Activated T-cell treated with anti-CD3 and anti-CD28 coated beads, Interleukin-2, amount 50 U/mL, for 24 hours (primary cell): ENCODE results near the gene STEAP3.

Experiments used
- DNase-seq: peaks from one replicate; pipeline ENCODE4 v3.0.0-alpha.2; 2020
- H3K27ac Mint-ChIP-seq: 2 replicates; pipeline ENCODE4 v1.8.0; 2020; ENCODE audit warnings: mild to moderate bottlenecking, mixed read lengths
- H3K27me3 Mint-ChIP-seq: 2 replicates; pipeline ENCODE4 v1.8.0; 2020; ENCODE audit warnings: mixed read lengths
- H3K36me3 Mint-ChIP-seq: 2 replicates; pipeline ENCODE4 v1.8.0; 2020; ENCODE audit warnings: low read depth, mixed read lengths
- H3K4me1 Mint-ChIP-seq: 2 replicates; pipeline ENCODE4 v1.8.0; 2020; ENCODE audit warnings: low read depth, mixed read lengths
- H3K4me3 Mint-ChIP-seq: 2 replicates; pipeline ENCODE4 v1.8.0; 2020; ENCODE audit warnings: mild to moderate bottlenecking, moderate library complexity, mixed read lengths
- H3K9me3 Mint-ChIP-seq: 2 replicates; pipeline ENCODE4 v1.8.0; 2020; ENCODE audit warnings: mixed read lengths

Gene STEAP3

DNA sequence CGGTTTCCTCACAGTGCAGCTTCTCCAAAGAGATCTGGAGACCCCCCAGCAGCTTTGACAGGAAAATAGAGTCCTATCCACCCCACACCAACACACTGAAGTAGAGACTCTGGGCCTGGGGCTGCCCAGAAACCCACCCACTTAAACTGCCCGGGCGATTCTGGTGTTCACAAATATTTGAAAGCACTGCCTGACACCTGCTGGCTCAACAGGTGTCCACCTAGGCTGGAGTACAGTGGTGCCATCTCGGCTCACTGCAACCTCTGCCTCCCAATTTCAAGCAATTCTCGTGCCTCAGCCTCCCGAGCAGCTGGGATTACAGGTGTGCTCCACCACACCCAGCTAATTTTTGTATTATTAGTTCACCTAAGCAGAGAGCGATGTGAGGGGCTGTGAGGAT, 5.3 kb downstream of the STEAP3 start:
- Mint-ChIP-seq H3K9me3 (no peaks in the 10 kb centered on the region), H3K27me3 (peaks cover 19% of the 10 kb centered on the region), H3K27ac (no peak overlapping the region), H3K36me3 (no peaks in the 10 kb centered on the region), H3K4me3 (no peak overlapping the region), H3K4me1 (peaks cover 9% of the 10 kb centered on the region)
- DNase-seq, result no peak

DNA sequence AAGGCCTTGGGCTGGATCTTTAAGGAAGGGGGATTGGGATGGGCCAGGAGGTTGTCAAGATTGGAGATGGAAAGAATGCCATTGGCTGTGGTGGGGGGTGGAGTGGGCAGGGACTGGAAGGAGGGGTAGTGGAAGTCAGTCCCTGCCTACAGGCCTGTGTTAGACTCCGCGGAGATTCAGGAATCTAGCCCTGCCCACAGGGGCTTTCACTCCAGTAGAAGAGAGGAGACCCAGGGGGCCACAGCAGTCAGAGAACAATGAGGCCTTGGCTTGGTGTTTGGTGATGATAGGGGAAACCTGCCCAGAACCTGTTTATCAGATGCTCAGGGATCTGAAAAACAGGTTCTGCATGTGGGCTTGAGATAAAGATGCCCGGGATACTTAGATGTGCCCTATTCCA, 6.1 kb downstream of the STEAP3 start:
- Mint-ChIP-seq H3K4me3 (no peak overlapping the region), H3K27ac (no peak overlapping the region), H3K27me3 (peaks cover 15% of the 10 kb centered on the region), H3K36me3 (no peaks in the 10 kb centered on the region), H3K4me1 (peaks cover 9% of the 10 kb centered on the region), H3K9me3 (no peaks in the 10 kb centered on the region)
- no peak for DNase-seq

DNA sequence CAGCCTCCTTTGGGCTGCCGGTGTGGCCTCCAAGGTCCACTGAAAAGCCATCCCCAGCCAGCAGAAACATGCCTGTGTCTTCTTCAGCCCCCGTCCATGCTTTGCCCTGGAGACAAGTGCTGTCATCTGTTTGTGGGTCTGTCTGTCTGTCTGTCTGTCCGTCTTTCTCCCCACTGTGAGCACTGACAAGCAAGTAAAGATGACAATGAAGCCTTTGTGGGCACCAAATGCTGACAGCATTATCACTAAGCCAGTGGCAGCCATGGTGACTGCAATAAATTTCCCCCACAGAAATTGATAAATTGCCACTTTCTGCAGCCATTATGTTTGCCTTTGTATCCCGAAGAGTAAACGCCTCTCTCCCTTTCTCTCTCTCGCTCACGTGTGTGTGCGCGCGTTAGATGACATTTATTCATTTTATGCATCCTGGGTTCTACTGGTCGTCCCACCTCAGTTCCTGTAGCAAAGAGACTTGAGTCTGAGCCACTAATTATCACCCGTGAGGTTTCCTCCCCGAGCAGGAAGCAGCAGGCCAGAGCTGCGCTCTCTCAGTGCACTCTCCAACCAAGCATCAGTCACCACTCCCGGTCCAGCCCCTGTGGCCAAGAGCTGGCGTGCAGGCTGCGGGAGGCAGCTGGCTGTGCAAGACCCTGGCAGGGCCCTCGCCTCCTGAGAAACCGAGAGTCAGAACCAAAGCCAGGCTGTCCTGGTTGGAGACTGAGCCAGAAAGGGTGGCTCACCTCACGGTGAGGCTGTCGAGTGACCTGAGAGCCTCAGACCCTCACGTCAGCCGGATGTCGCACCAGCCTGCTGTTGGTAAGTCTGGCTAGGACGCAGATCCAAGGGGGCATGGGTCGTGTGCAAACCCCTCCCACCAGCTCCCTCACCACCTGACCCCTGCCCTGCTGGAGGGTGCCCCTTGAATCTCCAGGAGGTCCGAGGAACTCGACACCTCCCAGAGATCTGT, 6.9 kb downstream of the STEAP3 start:
- H3K27me3 Mint-ChIP-seq, result peaks cover 7% of the 10 kb centered on the region
- no peaks in the 10 kb centered on the region for H3K9me3 Mint-ChIP-seq
- no peak for DNase-seq
- H3K36me3 Mint-ChIP-seq, result no peaks in the 10 kb centered on the region
- H3K4me1 Mint-ChIP-seq, result peaks cover 9% of the 10 kb centered on the region
- H3K4me3 Mint-ChIP-seq, result no peak overlapping the region
- no peak overlapping the region for H3K27ac Mint-ChIP-seq

DNA sequence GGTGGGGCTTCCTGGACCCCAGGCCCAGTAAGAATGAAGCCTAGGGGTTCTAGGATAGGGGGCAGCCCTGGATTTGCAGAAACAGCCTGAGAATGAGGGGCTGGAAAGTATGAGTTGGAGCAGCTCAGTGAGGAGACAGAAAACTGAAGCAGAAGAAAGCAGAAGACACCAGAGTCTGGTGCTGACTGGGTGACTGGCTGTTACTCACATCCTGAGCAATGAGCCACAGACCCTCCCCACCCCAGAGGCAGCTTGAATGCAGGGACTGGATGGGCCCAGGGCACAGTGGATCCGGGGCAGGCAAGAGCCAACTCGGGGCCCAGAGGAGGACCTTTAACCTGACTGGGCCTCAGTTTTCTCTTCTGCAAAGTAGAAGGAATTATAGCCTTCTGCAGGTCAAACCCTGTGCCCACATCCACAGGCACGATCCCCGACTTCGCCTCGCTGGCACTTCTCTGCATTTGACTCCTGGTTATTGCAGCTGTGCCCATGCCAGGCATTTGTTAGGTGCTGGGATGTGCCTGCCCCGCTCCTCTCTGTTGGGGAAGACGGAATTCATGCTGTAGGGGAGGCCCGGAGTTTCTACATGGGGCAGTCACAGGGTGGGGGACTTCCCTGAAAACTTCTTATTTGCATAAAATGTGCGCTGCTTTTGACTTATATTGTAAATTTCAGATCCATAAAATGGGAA, 8.5 kb downstream of the STEAP3 start:
- no peaks in the 10 kb centered on the region for H3K9me3 Mint-ChIP-seq
- peak overlapping the region; percentile 18 for H3K27ac Mint-ChIP-seq
- DNase-seq, result no peak
- peaks cover 9% of the 10 kb centered on the region for H3K4me1 Mint-ChIP-seq
- H3K4me3 Mint-ChIP-seq, result no peak overlapping the region
- no peaks in the 10 kb centered on the region for H3K27me3 Mint-ChIP-seq
- H3K36me3 Mint-ChIP-seq, result no peaks in the 10 kb centered on the region

DNA sequence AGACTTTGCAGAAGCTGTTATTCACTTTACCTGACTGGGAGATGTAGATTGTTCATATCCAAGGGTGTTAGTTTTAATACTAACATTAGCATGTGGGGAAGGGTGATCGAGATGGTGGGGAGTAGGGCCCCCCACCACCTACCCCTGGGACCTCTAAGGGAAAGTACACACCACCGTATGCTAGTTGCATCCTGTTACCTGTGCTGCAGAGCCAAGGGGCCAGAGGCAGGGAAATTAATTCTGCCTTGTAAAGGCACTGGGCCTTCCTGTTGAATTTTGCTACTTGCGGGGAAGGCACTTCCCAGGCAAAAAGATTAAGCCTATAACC, 9.0 kb downstream of the STEAP3 start:
- peaks cover 9% of the 10 kb centered on the region for H3K4me1 Mint-ChIP-seq
- no peak for DNase-seq
- no peak overlapping the region for H3K27ac Mint-ChIP-seq
- H3K4me3 Mint-ChIP-seq, result no peak overlapping the region
- H3K9me3 Mint-ChIP-seq, result no peaks in the 10 kb centered on the region
- no peaks in the 10 kb centered on the region for H3K27me3 Mint-ChIP-seq
- no peaks in the 10 kb centered on the region for H3K36me3 Mint-ChIP-seq

DNA sequence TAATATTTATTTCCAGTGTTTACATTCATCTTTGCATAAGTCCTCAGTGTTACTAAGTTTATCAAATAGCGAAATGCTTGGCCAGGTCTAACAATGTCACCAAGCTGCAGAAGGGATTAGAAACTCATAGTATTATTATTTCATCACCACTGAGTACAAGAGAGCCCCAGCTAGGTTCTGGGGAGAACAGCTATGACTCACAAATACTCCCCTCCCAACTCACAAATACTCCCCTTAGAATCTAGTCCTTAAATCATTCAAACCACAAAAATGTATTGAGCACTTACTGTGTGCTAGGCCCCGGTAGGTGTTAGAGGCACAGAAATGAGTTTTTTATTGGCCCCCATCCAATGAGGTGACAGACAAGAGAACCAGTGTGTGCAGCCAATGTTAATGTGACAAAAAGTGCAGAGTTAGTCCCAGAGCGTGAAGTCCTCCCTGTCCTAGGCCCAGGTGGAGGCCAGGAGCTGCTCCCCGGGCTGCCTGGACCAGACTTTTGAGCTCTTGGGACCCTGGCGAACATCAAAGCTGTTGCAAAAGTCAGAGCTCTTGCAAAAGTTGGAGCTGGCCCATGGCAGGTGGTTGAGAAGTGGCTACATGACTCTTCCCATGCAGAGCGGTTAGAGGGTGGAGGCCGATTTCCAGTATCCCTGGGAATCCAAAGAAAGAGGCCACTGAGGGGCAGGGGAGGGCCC, 9.8 kb downstream of the STEAP3 start:
- Mint-ChIP-seq H3K4me1 (peaks cover 9% of the 10 kb centered on the region), H3K36me3 (no peaks in the 10 kb centered on the region), H3K9me3 (no peaks in the 10 kb centered on the region), H3K4me3 (no peak overlapping the region), H3K27me3 (no peaks in the 10 kb centered on the region), H3K27ac (no peak overlapping the region)
- no peak for DNase-seq

DNA sequence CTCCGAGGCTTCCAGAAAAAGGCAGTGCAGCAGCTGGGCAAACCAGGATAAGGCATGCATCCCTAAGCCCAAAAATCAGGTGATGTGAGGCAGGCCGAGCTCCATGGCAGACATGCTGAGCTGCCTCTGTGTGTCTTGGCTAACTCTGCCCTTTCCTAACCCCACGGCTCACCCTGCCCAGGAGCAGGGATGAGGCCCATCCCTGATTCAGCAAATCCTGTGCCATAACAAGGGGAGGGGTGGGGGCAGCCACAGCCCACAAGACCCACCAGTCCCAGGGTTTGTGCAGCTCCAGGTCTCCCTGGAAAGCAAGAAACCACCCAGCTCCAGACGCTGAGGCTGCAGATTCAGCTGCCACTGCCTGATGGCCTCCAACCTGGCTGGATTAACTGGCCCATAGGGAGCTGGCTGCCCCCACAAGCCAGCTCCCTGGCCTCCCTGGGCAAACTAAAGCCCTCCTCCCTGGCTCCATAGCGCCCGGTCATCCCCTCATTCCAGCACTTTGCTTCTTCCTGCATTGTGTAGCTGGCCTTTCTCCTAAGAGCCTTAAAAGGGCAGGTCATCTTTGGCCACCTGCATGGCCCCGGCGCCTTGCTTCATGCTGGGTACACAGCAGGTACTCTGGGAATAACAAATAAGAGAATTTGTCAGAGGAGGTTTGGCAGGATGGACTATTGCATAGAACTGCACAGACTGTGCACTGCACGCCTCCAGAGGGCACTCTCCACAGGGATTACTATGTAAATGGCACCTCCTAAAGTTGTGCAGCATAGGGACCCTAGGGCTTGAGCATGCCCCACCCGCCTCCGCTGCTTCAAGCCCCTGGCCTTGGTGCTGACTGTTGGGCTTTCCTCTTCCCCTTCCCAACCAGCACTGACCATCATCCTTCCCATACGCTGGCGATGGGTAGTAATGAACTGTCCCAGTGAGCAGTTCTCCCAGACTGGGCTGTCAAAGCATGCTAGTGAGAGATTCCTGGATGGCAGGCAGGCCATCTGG, 10.7 kb downstream of the STEAP3 start:
- no peak overlapping the region for H3K4me3 Mint-ChIP-seq
- H3K27me3 Mint-ChIP-seq, result no peaks in the 10 kb centered on the region
- no peak for DNase-seq
- H3K4me1 Mint-ChIP-seq, result peaks cover 9% of the 10 kb centered on the region
- no peaks in the 10 kb centered on the region for H3K36me3 Mint-ChIP-seq
- no peak overlapping the region for H3K27ac Mint-ChIP-seq
- no peaks in the 10 kb centered on the region for H3K9me3 Mint-ChIP-seq

DNA sequence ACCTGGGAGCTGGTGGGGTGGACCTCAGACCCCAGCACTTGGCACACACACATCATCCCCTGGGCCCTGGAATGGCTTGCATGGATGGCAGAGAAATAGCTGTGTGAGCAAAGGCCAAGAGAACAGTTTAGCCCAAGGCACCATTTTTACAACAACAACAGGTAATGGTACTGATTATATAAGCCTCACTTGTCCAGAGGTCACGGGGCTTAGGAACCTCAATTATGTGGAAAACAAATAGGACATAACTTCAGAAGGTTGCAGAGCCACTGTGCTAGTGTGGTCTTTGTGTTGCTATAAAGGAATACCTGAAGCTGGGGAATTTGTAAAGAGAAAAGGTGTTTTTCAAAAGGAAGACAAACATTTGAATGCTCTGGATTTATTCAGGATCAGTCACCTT, 13.2 kb downstream of the STEAP3 start:
- Mint-ChIP-seq H3K4me3 (no peak overlapping the region), H3K9me3 (no peaks in the 10 kb centered on the region), H3K36me3 (no peaks in the 10 kb centered on the region), H3K27ac (no peak overlapping the region), H3K4me1 (peaks cover 8% of the 10 kb centered on the region), H3K27me3 (no peaks in the 10 kb centered on the region)
- DNase-seq, result no peak

DNA sequence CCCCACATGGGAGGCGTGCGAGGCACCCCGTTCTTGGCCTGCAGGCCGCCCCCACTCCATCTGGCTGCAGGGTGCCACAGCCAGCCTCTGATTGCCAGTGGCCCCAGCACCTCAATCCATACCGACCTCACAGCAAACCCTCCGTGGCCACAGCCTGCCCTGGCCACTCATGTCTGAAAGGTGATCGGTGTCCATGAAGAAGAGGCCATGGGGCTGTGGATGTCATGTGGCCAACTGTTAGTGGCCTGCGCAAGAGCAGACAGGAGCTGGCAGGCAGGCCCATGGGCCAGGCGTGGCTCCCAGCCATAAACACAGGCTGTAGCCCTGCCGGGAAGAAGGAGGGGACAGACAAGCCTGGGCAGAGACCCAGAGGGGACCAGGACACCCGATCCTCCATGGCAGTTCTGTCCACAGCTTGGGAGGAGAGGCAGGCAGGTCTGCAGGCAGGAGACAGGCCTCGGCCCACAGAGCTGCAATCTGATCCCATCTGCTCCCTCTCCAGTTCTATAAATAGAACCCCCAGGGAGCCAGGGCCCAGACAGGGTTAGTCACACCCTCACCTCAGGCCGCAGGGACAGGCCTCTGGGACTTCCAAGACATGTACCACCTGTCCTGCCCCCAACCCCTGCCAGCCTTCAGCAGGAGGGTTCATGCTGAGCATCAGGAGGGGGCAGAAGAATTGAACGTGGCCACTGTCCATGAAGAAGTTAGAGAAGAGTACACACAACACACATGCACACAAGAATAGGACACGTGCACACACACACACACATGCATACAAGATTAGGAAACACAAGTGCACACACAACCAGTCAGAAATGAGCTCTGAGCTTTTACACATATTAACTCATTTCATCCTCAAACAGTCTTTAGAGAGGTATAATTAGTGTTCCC, 16.9 kb downstream of the STEAP3 start:
- H3K4me1 Mint-ChIP-seq, result no peaks in the 10 kb centered on the region
- DNase-seq, result no peak
- H3K9me3 Mint-ChIP-seq, result no peaks in the 10 kb centered on the region
- no peak overlapping the region for H3K4me3 Mint-ChIP-seq
- H3K36me3 Mint-ChIP-seq, result no peaks in the 10 kb centered on the region
- no peaks in the 10 kb centered on the region for H3K27me3 Mint-ChIP-seq
- H3K27ac Mint-ChIP-seq, result no peak overlapping the region

DNA sequence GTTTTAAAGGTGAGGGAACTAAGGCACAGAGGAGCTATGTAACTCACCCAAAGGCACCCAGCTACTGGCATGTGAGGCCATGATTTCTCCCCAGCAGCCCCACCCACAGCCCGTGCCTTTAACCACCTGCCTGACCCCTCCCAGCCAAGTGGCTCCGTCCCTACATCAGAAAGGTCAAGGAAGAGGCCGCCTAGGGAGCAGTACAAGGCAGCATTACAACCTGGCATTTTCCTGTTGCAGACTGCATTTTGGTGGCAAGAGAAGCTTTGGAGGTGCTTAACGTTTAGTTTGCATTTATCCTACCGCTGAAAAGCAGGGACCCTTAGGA, 17.5 kb downstream of the STEAP3 start:
- Mint-ChIP-seq H3K36me3 (no peaks in the 10 kb centered on the region), H3K27ac (no peak overlapping the region), H3K9me3 (no peaks in the 10 kb centered on the region)

DNA sequence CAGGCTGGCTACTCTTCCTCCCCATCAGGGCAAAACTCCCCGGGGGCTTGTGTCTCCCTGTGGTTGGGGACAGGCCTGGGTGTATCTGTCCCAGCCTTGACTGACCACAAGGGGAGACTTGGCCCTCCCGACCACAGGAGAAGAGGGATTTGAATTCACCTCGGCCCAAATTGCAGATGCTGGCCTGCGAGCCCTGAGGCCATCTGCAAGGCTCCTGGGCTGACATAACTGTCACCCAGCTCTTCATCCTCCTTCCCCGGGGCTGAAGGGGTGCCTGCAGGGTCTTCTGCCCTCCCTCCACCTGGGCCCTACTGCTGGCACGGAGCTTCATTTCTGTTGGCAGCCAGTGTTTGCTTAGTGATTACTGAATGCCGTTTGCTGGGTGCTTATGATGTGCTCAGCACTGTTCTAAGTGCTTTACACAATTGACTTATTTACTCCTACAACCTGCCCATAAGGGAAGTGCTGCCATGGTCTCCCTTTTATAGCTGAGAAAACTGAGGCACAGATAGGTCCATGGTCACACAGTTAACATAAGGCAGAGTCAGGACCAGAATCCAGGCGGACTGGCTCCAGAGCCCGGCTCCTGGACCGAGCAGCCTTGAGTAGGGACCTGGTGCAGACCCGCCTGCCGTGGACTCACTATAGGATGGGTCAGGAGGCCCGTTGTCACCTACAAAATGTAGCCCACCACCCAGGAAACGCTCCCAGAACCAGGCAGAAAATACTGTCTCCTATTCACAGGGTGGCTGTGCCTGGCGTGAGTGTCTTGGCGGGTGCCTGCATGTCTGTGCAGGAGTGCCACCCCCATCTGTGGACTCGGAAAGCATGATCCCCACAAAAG, 18.9 kb downstream of the STEAP3 start:
- H3K27me3 Mint-ChIP-seq, result no peaks in the 10 kb centered on the region
- H3K4me1 Mint-ChIP-seq, result no peaks in the 10 kb centered on the region

More for the DNA sequence above, 17.5 kb downstream of the STEAP3 start:
- no peaks in the 10 kb centered on the region for H3K4me1 Mint-ChIP-seq
- no peak for DNase-seq
- no peaks in the 10 kb centered on the region for H3K27me3 Mint-ChIP-seq
- H3K4me3 Mint-ChIP-seq, result no peak overlapping the region

DNA sequence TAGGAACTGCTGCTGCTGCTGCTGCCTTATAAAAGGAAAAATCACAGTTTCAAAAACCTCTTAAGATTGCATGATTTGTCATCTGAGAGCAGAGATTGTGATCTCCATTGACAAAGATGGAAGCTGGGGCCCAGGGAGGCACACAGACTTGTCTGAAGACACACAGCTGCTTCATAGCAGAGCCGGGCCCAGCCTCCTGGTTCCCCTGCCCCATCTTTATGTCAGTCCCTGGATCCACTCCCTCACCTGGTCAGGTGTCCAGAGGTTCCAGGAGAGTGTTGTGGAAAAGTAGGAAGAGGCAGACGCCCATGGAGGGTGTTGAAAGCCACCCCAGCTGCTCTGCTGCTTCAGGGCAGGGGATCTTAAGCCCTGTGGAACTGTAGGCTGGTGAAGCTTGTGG, 20.0 kb downstream of the STEAP3 start:
- no peaks in the 10 kb centered on the region for H3K27me3 Mint-ChIP-seq
- H3K4me3 Mint-ChIP-seq, result no peak overlapping the region
- no peaks in the 10 kb centered on the region for H3K4me1 Mint-ChIP-seq
- no peaks in the 10 kb centered on the region for H3K9me3 Mint-ChIP-seq
- no peaks in the 10 kb centered on the region for H3K36me3 Mint-ChIP-seq
- DNase-seq, result no peak
- no peak overlapping the region for H3K27ac Mint-ChIP-seq

More for the DNA sequence above, 18.9 kb downstream of the STEAP3 start:
- DNase-seq, result no peak
- H3K9me3 Mint-ChIP-seq, result no peaks in the 10 kb centered on the region
- no peak overlapping the region for H3K4me3 Mint-ChIP-seq
- H3K36me3 Mint-ChIP-seq, result no peaks in the 10 kb centered on the region
- no peak overlapping the region for H3K27ac Mint-ChIP-seq
